Sciatic nerve (tissue), 2 donors: ENCODE measurements around the gene PACSIN3. TPM values are rescaled to one million over a fixed set of nuclear protein-coding genes. Genes with fewer than 3 reads are reported as not detected.
A peak's percentile ranks its signal among the peaks of the same experiment; 100 is the strongest.
"Not testable (repeated sequence)": the region's sequence is repeated elsewhere in the genome, so short reads cannot be mapped to it uniquely, and the experiment has no call there.

Experiments used
- ATAC-seq: fragments of 200-7000 bp; cut with Tn5 transposase; one replicate; pipeline ENCODE4 v1.9.1; 2020; ENCODE audit warnings: mild to moderate bottlenecking, moderate library complexity
- DNase-seq: peaks from one replicate; pipeline ENCODE4 v3.0.0-alpha.2; 2020; ENCODE audit warnings: low spot score
- intact Hi-C: fragments of 100-400 bp; cut with DNase I; formaldehyde crosslinking; loops from one replicate; pipeline ENCODE4 v1.14.2; 2022
- total RNA-seq: library from RNA; stranded (reverse); fragmentation: NEBNext Ultra II Directional; extraction: Animal tissue kit (Norgen Biotek cat#: 25700); gene quantifications from one replicate; pipeline ENCODE4 v1.2.1, GENCODE V29; 2021
- donor health status: DM: no; HTN: no; CAD: no.
- donor health status: DM: no; HTN: no; CAD: no.

The PACSIN3 gene
- total RNA-seq: 66.0 TPM

GRCh38 chr11:47186076-47186699 lies at the start of gene PACSIN3:
Gene PACSIN3 (minus strand): TSS chr11:47186434. CDS start chr11:47182727, 3,707 bp downstream.
- intact Hi-C loops: no loop called here
- ATAC-seq (peak; percentile 4), DNase-seq (peak; percentile 72)

- intact Hi-C loops: no loop called here
- ATAC-seq (no peak), DNase-seq (no peak)
These were observed 48.9 kb upstream of the PACSIN3 start for GRCh38 chr11:47235163-47235562.

- intact Hi-C loops: no loop called here
- peak; percentile 39 for ATAC-seq
- no peak for DNase-seq
These were observed 48.5 kb upstream of the PACSIN3 start for GRCh38 chr11:47234669-47235100.

- peak; percentile 82 for ATAC-seq
- intact Hi-C loops: no loop called here
- DNase-seq: no peak
These were observed 47.9 kb upstream of the PACSIN3 start for GRCh38 chr11:47233989-47234668.

GRCh38 chr11:47233051-47233450 lies 46.8 kb upstream of the PACSIN3 start:
- no peak for DNase-seq
- intact Hi-C loops: no loop called here
- no peak for ATAC-seq

GRCh38 chr11:47229161-47229560 lies 42.9 kb upstream of the PACSIN3 start:
- intact Hi-C loops: no loop called here
- no peak for ATAC-seq
- DNase-seq: no peak

- ATAC-seq (no peak), DNase-seq (no peak)
- intact Hi-C loops: no loop called here
These were observed 39.5 kb upstream of the PACSIN3 start for GRCh38 chr11:47225552-47226400.

GRCh38 chr11:47222696-47223095 lies 36.5 kb upstream of the PACSIN3 start:
- intact Hi-C loops: no loop called here
- DNase-seq (no peak), ATAC-seq (no peak)

- intact Hi-C loops: no loop called here
- ATAC-seq (no peak), DNase-seq (no peak)
These were observed 34.2 kb upstream of the PACSIN3 start for GRCh38 chr11:47220401-47220821.

- ATAC-seq (no peak), DNase-seq (peak; percentile 70)
- intact Hi-C loops: no loop called here
These were observed 30.0 kb upstream of the PACSIN3 start for GRCh38 chr11:47216121-47216798.

- intact Hi-C loops: no loop called here
- DNase-seq: no peak
These were observed 29.2 kb upstream of the PACSIN3 start for GRCh38 chr11:47215366-47215910.

GRCh38 chr11:47213950-47214565 lies 27.8 kb upstream of the PACSIN3 start:
- DNase-seq: peak; percentile 94
- peak; percentile 93 for ATAC-seq
- intact Hi-C loops: no loop called here

More at GRCh38 chr11:47215366-47215910, 29.2 kb upstream of the PACSIN3 start:
- ATAC-seq: no peak

GRCh38 chr11:47212938-47213337 lies 26.7 kb upstream of the PACSIN3 start:
- ATAC-seq (no peak), DNase-seq (no peak)
- intact Hi-C loops: no loop called here

- no peak for DNase-seq
These were observed 22.4 kb upstream of the PACSIN3 start for GRCh38 chr11:47208628-47209027.

GRCh38 chr11:47208008-47208552 lies 21.8 kb upstream of the PACSIN3 start:
- DNase-seq, intact Hi-C loops, ATAC-seq: not testable (repeated sequence)

More at GRCh38 chr11:47208628-47209027, 22.4 kb upstream of the PACSIN3 start:
- intact Hi-C loops: no loop called here
- ATAC-seq: no peak

- intact Hi-C loops: no loop called here
- DNase-seq: no peak
- no peak for ATAC-seq
These were observed 21.2 kb upstream of the PACSIN3 start for GRCh38 chr11:47207459-47207858.

GRCh38 chr11:47206577-47206976 lies 20.3 kb upstream of the PACSIN3 start:
- ATAC-seq, intact Hi-C loops, DNase-seq: not testable (repeated sequence)

GRCh38 chr11:47204637-47204989 lies 18.4 kb upstream of the PACSIN3 start:
- intact Hi-C loops: loop anchor here (5.0 kb wide), 1 partner anchor 643 kb away; the partner anchor contains the start of gene NUP160
- DNase-seq: no peak
- no peak for ATAC-seq
